NCI-H524 (cell line): ENCODE data around the gene LYRM4.

Source experiments
- DNase-seq, 2 experiments: peaks; one replicate each; lab custom pipeline; 2025; lab: John Stamatoyannopoulos, UW

LYRM4 gene

DNA sequence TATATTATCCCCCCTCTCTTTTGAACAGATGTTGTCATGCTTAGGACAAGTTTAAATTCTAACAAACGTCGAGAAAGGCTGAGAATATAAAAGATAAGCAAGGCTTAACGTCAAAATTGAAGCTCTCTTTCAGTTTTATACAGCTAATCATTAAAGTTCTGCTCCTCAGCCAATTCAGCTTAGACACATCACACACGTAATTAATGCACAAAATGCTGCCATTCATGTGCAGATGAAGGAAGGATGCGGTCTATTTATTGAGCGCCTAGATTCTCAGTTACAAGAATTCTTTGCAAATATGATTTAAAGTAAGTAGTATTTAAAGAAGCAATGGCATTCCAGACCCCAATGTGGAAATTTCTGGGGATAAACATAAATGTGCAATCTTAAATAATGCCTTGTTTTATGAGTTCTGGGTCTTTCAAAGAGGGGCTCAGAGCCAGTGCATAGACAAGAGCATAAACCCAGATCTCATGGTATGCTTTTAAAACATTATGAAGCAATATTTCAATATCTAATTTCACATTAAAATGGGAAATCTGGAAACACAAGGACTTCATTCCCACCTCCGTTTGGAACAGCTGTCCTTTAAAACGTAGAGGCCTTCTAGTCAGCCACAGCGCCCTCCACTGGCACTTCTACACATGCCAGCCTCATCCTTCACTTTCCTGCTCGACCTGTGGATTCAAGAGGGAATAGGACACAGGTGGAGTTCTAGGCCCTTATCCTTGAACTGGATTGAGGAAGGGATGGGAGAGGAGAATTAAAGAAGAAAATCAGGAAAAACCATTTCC is 85.8 kb downstream of the LYRM4 start:
- DNase-seq: peak; percentile 28 to 35

DNA sequence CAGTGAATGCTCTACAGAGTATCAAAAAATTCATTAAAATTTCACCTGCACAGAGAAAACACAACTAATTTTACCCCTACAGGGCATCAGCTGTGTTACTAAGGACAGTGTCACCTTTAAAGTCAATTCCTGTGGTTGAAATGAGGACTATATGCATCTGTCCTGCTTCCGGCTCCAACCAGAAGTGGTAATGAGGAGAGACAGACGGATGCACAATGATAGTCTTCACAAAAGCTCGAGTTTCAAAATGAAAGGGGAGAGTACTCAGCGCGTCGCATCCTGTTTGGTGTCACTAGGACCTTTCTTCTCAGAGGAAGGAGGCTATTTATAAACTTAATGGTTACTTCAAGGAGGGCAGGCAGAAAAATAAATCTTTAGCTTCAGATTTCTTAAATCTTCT is 86.5 kb downstream of the LYRM4 start:
- DNase-seq: peak; percentile 34 to 73

DNA sequence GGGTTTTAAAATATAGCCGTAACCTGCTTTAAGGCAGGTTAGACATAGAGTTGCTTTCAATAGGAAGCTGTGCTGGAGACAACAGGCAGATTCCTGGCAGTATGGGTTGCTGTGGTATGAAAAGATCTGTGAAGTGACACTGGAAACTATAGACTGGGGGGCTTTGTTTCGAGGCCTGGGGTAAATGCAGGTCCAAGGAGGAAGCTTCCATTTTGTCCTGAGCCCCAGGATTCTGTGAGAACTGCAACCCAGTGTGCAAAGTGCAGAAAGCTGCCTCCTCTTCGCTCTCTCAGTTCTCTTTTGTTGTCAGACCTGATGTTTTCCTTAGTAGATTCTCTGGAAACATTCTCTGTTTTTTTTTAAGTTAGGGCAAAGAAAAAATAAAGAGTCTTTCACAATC is 86.9 kb downstream of the LYRM4 start:
- no peak for DNase-seq

DNA sequence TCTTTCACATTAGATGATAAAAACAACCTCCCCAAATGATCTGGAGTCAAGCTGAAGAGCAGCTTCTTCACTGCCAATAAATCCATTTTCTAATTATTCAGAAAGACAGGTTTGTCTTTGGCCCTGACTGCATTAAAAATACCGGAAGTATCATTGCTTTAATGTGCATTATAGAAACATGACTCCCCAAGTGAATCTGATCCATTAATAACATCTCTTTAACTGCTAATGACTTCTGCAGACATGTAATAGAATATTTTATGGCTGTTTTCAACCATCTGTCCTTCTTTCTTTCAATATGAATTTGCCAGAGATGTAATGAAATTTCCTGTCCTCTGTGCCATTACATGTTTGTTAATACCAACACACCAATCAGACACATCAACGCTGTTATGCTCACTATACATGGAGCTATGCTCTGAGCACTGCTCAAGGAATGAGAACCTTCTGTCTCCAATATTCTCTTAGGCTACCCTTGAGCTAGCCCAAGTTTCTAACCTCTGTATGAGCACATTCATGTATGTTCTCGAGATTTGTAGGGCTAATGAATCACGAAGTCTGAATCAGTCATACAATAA is 87.8 kb downstream of the LYRM4 start:
- DNase-seq: peak; percentile 23 to 82

DNA sequence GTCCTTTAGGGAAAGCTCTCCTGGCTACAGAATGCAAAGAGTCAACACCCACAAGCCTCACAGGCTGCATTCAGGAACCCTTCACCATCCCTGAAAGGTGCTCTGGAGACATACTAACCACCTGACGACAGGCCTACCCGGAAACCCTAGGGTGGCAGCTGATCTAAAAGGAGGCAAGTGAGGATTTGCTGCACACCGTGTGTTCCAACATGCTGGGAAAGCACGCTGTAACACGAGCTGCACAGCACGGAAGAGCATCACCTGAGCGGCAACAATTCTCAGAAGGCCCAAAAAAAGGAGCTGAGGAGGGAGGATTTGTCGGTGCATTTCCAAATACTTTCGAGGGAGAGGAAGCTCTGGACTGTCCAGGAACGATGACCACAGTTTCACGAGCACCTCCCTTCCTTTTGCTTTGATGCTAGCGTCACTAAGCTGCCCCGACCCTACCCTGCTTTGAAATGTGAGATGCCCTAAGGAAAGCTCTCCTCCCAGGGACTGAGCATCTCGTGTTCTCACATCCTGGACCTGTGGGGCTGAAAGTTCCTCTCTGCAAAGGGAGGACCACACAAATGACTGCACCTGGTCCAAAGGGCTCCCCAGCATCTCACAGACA is 88.6 kb downstream of the LYRM4 start:
- DNase-seq: peak in 1 of 2 experiments; percentile 44

DNA sequence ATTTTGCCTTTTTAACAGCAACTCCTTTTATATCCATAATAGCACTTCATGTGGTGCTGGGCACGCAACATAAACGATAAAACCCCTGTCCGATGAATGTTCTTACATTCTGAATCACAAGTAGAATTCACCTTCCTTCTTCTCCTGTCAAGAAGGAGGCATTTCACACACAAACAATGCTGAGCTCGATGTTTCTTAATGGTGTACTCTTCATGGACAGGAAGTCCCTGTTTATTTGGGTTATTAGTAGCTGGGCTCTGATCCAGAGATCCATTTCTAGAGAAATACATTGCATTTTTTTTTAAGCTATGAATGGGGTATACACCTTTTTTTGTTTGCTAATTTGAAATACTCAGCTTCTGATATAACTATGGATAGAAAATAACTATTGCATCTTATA is 93.2 kb downstream of the LYRM4 start:
- no peak for DNase-seq

DNA sequence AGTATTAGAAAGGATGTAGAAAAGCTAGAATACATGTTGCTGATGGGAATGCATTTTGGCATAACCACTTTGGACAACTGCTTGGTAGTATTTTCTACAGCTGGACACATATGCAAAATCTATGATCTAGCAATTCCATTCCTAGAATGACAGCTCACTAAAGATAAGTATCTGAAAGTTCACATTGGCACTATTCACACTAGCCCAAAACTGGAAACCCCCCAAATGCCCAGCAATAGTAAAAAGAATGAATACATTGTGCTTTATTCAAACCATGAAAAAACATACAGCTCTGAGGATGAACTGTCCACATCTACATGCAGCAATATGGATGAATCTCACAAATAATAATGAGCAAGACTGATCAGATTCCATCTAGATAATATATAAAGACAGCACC is 96.7 kb downstream of the LYRM4 start:
- DNase-seq: no peak

DNA sequence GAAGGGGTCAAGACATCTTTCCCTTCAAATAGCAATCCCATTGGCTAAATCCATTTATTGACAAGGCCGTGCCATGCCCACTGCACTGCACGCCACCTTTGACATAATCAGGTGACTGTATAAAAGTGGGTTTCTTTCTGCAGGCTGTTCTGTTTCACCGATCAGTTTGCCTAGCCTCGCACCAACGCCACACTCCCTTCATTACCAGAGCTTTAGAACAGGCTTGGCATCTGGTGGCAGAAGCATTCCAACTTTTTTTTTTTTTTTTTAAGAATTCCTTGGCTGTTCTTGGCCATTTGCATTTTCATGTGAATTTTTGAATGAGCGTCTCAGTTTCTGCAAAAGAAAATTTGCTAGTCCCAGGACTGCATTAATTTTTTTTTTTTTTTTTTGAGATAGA is 97.5 kb downstream of the LYRM4 start:
- peak in 1 of 2 experiments; percentile 30 for DNase-seq

DNA sequence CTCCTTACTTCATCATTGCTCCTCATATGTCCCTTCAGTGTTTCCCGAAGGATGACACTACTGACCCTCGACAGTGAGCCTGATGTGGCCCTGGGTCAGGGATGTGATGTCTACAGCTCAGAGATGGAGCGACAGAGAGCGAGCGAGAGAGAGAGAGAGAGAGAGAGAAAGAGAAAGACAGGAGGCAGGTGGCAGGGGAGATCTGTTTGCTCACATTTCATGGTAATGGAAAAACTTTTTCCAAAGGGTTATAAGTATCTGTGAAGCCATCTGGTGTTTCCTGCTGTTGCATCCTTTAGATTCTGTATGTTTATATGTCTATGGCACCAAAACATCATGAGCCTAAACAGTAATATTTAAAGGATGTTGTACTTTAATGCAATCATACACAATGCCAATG is 98.4 kb downstream of the LYRM4 start:
- DNase-seq: peak; percentile 66 to 84

DNA sequence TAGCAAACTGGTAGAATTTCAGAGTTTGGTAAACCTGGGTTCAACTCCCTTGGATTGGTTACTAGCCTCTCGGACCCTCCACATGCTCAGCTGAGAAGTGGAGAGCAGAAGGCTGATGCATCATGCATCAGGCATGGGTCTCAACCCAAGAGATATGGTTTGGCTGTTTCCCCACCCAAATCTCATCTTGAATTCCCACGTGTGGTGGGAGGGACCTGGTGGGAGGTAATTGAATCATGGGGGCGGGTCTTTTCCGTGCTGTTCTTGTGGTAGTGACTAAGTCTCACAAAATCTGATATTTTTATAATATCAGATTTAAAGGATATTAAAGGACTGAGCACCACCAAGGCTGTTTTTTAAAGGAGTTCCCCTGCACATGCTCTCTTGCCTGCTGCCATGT is 100.5 kb downstream of the LYRM4 start:
- DNase-seq: no peak

DNA sequence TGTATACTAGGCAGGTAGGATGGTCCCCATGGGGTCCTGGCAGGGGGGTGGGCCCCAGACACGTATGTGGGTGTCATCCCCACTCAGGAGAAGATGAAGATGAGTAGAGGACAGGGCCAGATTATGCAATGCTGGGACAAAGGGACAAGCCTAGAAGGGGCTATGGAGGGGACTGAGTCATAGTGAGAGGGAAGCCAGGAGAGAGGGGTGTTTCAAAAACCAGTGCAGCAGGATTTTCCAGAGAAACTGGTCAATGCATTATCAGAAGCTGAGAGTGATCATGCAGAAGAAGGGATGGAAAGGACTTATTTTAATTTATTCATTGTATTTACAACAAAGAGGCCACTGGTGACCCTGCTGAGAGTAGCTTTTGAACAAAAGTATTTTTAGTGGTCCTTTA is 101.6 kb downstream of the LYRM4 start:
- DNase-seq: no peak

DNA sequence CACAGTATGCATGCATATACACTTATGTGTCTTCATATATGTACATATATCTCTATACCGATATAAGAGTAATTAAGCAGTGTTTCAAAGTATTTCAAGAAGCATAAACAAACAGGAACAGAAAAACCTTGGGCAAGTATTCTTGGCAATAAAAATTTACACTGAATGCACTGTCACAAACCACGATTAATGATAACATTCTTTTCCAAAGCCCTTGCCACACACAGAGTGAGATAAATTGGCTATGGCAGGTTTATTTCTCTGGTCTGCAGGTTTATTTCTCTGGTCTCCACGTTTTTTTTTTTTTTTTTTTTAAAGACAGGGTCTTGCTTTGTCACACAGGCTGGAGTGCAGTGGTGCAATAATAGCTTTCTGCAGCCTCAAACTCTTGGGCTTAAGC is 102.6 kb downstream of the LYRM4 start:
- DNase-seq: no peak

DNA sequence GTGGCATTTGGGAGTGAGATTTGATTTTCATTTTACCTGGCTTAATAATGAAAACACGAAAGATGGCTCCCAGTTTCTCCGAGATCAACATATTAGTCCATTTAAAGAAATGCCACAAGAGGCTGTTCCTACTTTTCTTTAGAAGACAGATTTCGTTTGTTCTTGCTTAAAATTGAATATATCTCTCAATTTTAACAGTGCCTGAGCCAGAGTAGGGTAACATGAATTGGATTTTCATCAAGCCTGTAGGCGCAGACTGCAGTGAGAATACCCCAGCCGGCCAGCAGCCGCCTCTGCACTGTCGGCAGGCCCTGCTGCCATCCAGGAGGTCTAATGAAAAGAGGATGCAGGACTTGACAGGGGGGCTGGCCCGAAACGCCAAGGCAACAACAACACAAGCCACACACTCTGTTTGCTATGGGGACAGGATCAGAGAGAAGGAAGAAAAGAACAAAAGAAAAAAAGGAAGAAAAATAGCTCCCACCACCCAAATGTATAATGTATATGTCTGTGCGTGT is 103.1 kb downstream of the LYRM4 start:
- DNase-seq: no peak

DNA sequence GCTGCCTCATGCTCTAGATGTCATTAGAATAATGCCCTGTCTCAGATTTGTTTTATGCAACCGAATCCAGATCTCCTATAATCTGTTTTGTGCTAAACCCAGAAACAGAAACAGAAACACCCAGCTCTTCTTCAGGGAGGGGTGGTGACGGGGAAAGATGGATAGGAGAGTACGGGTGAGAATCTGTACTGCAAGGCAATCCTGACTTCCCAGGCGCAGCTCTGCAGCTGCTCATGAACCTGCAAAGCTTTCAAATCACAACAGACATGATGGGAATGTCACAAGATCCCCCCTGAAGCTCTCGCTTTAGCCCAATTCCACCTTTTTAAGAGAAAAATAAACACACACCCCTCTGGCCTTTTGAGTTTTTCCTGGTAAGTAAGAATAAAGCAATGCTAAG is 104.1 kb downstream of the LYRM4 start:
- DNase-seq: no peak

DNA sequence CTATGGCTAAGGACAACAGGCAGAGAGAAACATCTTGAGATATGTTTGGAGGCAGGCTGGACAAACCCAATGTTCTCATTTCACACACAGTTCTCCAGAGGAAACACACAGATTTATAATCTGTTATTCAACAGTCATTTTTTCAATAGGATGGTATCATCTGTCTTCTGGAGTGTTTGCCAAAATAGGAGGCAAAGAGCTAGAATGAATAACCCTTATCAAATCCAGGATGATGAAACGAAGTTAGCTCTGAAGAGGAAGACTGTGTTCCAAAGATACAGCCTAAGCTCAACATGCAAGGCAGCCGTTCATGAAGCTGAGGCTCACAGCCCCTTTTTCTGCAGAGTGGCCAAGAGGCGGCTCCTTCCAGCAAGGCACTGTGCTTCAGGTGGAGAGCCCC is 104.8 kb downstream of the LYRM4 start:
- DNase-seq: no peak

DNA sequence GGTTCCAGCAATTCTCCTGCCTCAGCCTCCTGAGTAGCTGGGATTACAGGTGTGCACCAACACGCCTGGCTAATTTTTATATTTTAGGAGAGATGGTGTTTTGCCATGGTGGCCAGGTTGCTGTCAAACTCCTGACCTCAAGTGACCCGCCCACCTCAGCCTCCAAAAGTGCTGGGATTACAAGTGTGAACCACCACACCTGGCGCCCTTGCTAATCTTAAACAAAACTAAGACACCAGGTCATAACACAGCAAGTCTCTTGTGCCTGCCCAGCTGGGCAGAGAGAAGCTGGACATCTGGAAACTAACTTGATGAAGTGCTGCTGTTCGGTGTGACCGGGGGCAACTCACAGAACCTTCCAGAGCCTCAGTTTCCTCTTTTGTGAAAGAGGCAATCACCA is 107.6 kb downstream of the LYRM4 start:
- no peak for DNase-seq

DNA sequence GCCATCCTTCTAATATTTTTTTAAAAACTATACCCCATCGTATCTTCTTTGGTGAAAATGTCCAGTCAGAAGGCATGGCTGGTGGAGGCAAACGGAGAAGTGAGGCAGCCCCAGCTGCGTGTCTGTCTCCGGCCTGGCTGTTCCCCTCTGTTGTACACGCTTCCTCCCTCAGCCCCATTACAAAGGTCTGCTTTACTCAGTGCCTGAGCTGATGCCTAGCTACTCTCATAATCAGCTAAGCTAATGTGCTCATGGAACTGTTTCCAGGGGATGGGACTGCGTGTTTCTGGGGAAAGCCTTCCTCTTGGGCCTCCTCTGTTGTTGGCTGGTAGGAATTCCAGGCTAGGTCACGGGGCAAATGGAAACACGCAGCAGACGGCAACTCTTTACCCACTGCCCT is 108.3 kb downstream of the LYRM4 start:
- peak in 1 of 2 experiments; percentile 11 for DNase-seq

DNA sequence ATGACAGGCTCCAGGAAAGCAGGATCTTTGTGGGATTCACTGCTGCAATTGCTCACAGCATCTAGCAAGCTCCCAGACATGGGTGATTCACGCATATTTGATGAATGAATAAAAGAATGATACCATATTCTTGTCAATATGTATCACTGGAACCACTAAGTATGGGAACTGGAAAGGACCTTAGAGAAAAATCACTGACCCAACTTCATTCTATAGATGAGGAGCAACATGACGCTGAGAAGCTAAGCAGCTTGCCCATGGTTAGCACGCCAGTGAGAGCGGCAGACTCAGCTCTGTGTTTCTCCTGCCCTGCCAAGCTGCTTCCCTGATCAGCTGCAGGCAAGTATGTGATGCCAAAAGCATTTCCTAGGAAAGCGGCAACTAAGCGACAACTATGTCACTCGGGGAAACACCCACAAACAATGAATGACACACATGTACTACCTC is 108.8 kb downstream of the LYRM4 start:
- DNase-seq: no peak

DNA sequence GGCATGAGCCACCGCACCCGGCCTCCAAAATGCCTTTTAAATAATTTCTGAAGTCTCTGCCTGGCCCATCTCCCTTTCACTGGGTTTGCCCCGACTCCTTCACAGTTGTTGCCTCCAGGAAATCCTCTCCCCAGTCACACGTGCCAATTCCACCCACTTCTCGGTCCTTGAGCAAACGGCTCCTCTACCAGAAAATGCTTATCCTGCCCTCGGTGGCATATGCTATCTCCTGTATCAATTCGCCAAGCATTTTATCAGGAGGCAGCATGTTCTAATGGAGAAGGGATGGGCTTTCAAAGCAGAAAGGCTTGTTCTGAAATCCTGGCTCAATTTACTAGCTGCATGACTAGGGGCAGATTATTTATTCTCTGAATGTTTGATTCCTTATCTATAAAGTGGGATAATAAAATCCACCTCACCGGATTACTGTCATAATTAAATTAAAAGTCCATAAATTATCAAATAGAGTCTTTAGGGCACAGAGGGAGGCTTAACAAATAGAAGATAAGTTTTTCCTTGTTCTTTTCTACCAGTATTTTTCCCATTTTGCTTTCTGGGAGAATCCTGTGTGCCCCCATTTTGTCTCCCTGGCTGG is 109.3 kb downstream of the LYRM4 start:
- DNase-seq: peak; percentile 33 to 58

DNA sequence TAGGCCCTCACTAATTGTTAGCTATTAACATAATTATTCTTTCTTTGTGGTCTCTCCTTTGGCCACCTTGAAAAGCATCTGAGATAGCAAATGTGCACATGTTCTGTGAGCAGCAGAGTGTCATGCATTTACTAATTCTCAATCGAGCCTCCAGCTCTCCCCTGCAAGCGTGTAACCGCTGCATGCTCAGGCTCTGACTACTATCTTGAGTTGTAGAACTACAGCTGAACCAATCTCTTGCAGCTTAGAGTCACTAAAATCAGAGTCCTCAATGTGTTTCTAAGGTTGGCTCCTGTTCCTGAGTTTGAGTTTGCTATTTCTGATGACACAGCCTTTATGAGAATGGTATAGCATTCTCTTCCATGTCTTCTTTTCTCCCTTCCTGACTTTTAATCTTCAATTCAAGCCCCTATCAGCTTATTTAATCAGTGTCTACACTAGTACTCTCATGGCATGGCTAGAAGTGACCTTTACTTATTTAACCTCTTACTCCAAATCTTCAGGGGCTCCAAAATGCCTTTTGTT is 110.1 kb downstream of the LYRM4 start:
- DNase-seq: no peak

DNA sequence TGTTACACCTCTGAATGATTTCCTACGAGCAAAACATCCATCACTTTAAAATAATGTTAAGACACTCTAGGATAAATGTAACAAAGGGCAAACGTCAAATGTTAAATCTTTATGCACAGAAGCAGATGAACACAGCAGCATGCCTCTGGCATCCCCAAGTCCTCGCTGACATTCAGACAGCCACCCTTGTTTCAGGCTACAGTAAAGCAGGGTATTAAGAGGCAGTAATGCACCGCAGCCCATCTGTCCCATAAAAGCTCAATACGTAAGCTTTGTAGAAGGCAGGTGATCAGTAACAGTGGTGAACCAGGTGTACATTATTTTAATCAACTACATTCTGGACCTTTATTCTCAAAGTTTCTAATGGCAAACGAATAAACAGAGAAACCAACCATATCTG is 110.9 kb downstream of the LYRM4 start:
- peak; percentile 19 to 57 for DNase-seq

DNA sequence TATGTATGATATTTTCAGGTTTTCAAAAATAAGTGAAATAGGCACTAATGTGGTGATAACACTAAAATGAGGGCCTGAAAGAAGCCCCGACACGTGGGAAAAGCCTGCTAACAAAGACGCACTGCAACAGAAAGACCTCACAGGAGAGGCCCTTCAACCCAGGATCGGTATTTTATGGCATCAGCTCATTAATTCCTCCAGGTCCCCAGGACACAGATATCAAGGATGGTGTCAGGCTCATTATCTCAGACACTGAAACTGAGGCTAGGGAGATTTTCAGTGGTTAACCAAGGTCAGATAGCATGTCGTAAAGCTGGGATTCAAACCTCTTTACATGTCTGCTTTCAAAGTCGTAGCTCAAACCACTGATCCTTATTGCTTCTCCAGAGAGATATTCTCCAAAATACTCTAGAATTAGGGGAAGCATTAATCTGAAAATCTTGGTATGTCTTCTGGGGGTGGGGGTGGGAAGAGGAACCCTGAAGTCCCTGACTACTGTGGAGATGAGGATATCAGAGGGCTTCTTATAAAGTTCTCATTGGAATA is 111.5 kb downstream of the LYRM4 start:
- DNase-seq: no peak
